GM19351 (cell line): Measurements from ENCODE around the gene PYDC2.
"Not testable (repeated sequence)": the region's sequence is repeated elsewhere in the genome, so short reads cannot be mapped to it uniquely, and the experiment has no call there.

ENCODE experiments used
- ATAC-seq: cut with Tn5 transposase; IDR thresholded peaks from one replicate; pipeline ENCODE4 v1.9.1; 2021; ENCODE audit warnings: mild to moderate bottlenecking, moderate library complexity; ENCODE audit not compliant: unreplicated experiment

PYDC2 gene

DNA sequence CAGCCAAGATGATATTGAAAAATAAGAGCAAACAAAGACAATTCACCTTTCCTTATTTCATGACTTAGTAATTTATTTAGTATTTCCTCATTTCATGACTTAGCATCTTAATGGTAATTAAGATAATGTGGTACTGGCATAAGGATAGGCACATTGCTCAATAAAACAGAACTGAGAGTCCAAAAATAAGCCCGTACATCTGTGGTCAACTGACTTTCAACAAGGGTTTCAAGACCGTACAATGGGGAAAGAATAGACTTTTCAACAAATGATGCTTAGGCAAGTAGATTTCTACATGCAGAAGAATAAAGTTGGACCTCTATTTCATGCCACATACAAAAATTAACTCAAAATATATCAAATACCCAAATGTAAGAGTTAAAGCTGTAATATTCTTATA is 603 bp upstream of the PYDC2 start:
- ATAC-seq, result no peak

DNA sequence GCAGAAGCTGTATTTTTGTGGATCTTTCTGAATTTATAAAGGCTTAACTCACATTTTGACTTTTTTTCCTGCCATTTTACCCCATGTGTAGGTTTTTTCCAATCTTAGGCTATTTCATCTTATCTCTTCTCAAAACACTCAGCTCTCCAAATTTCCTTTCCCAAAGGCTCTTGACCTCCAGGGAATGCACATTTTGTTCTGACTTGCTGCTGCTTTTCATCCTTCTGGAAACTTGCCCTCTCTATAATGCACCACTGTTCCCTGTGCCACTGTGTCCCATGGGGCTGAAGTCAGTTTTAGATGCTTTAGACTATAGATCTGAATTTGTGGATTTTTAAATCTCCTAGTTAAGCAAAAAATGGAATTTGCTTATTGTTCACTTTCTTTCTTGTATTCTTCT is 9.1 kb downstream of the PYDC2 start:
- ATAC-seq, result no peak

DNA sequence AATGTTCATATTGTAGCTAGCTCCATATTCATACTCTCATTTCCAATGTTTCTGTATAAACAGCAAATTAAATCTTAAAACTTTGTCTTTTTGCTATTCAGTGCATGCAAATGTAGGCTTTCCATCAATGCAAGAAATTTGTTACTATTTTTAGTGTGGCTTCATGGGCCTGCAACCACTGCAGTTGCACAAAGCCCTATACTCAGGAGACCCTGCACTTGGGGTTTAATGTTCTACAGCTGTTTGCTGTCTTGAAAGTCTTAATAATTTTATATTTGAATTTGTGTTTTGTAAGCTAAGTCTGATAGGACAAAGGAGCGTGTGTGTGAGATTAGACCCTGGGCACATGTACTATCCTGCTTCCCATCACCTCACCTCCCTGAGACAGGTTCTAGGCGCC is 9.6 kb downstream of the PYDC2 start:
- no peak for ATAC-seq

DNA sequence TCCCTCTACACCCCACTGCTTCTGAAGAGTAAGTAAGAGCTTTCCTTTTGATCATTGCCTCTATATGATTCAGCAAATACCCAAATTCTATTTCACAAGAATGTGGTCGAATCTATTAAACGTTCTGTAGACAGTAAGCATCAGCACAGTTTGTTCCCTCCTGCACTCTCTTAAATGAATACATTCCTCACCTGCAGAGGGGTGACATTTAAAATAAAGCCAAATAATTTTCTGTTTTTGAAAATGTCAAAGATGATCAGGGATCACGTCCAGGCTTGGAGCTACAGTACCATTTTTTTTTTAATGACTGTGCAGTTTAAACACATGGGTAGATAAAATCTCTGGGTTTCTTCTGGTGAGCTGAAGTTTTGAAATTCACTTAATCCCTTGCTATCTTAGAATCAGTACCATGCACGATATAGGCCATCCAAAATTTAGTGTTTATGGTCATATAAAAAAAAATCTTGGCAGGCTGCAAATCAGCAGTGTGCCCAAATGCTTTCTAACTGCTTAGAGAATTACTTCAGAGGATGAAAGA is 12.8 kb downstream of the PYDC2 start:
- no peak for ATAC-seq

DNA sequence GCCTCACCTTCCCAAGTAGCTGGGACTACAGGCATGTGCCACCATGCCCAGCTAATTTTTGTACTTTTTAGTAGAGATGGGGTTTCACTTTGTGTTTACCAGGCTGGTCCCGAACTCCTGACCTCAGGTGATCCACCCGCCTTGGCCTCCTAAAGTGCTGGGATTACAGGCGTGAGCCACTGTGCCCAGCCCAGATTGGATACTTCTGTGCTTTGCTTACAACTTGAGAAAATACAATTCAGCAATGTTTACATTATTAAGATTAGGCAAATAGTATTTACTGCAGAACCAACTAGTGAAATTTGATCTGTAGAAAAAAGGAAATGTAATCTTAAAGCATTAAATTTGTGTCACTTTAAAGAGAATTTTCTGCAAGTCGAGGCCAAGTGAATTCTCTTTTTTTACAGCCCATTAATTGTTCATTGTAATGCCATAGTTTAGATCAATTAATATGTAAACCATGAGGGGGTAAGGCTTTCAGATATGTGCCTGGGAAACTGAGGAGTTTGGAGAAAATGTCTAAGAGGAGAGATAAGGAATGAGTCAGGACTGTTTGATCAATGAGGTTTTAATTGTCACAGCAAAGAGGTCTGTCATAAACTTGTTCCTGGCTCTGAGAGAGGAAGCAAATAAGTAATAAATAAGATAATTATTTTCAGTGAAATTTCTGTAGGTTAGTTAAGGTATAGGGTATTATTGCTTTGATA is 15.3 kb downstream of the PYDC2 start:
- no peak for ATAC-seq

DNA sequence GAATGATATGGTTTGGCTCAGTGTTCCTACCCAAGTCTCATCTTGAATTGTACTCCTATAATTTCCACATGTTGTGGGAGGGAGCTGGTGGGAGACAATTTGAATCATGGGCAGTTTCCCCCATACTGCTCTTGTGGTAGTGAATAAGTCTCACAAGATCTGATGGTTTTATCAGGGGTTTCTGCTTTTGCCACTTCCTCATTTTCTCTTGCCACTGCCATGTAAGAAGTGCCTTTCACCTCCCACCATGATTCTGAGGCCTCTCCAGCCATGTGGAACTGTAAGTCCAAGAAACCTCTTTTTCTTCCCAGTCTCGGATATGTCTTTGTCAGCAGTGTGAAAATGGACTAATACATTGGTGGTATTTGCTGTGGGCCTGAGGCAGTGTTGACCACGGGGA is 23.0 kb downstream of the PYDC2 start:
- not testable (repeated sequence) for ATAC-seq

DNA sequence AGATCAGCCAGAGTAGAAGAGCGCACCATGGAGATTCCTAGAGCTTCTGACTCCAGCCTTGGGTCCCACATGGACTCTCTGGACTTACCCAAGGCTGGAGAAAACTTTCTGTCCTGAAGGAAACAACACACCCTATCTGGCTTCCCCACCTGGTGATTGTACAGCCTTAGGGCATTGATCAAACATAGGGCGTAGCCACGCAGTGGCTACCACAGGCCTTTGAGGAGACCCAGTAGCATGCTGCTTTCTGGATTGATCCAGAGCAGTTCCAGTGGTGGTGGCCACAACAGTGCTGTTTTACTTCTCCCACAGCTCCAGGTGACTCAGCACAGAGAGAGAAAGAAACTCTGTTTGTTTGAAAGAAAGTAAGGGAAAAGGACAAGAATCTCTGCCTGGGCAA is 23.5 kb downstream of the PYDC2 start:
- ATAC-seq, result no peak

DNA sequence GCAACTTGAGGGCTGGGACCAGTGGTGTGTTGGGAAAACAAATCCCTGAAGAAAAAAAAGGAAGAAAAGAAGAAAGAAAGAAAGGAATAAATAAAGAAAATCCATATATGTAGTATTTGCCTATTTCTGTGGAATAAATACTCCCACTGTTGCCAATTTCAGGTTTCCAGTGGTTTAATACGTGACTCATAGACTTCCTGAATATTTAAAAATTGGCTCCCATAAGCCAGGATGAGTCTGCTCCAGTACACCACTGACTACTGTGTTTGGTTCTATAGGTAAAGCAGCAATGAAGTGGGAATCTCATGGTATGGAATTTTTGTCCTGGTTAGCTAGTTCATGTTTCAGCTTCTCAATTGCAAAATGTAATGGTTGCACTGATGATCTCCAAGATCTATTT is 31.6 kb downstream of the PYDC2 start:
- ATAC-seq, result no peak

DNA sequence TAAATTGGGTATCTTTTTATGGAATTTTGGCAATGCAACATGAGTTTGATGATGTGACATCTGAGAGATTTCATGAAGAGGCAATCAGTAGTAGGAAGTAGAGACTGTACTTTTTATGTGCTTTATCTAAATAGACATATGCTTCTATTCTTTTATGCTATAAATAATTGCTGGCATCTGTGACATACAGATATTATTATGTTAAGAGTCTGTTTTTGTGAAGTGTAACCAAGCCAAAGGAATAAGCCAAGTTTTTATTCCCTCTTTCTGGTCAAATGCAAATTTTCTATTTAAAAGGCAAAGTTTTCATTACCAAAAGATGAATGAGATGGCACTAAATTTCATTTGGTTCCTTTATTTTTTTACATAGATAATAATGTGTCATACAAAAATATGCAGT is 32.4 kb downstream of the PYDC2 start:
- no peak for ATAC-seq

DNA sequence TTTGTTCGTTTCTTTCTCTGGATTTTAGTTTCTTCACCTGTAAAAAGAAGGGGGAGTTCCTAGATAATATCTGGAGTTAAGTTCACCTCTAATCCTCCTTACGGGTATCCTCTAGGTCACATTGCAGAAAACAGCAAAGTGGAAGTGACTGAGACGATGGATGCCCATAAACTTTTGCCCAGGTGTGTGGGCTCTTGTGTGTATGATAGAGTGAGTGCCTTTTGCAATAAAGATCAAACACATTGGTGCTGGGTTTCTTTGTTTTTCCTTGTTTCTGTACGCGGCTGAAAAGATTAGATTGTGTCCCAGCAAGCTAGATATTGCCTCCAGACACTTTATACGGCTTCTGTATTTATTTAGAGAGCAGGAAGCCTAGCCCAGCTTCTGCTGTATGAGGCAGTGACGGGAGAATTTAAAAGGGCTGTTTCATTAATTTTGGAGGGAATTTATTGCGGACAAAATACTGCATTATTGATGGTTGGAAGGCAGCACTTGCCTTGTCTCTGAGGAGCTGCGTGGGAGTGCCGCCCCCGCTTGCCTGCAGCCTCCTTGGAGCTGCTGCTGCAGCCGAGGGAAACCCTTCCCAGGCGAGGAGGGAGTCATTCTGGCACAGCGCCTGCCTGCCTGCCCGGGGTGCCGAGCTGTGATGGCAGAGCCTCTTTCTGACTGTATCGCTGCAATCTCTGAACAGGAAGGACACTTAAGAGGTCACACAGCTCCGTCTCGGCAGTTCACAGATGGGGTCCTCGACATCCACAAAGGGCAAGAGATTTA is 38.5 kb downstream of the PYDC2 start:
- ATAC-seq, result no peak

DNA sequence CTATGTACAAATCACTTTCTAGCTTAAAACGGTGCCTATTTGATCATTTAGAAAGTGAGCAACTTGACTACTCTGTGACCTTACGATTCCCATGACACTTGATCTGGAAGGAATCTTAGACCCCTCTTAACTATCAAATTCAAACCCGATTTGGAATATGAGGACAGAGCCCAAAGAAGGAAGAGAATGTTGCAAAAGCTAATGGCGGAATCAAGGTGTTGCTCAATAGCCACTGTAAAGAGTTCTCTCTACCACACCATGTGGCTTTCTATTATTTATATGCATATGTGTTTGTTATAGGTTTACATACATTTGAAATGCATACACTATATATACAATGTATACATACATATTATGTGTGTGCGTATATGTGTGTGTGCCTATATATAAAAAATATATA is 39.9 kb downstream of the PYDC2 start:
- no peak for ATAC-seq

DNA sequence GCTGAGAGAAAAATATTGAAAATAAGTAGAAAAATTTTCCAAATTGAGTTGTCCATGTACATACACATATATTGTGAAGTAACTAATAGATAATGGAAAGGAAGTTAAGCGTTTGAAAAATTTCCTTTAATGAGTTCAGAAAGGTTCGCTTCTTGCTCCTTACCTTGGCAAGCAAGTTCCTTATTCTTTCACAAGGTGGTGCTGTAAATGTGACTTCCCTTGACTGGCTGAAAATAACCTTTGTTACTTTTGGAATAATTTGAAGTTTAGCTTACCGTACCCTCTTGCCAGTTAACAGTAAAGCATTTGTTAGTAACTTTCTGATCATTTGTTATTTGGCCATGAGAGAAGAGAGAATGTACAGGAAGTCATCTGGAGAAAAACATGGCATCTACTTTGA is 41.6 kb downstream of the PYDC2 start:
- no peak for ATAC-seq

DNA sequence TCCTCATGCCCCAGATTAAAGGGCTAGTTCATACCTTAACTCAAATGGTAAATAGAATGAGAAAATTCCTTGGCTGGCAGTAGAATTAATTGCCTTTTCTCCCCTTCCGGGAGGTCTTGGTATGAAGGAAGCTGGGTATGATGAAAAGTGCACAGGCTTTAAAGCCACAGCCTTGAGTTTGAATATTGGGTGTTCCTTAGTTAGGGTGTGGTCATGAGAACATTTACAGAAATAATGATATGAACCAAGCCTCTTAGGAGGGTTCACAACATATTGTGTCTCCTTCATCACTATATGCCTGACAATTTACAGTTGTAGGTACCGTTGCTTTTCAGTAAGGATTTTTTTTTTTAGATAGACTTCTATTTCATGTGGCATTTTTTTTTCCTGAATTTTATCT is 48.1 kb downstream of the PYDC2 start:
- ATAC-seq, result no peak
